Measurements from ENCODE around the gene CAV2.

CAV2 gene

GRCh38 chr7:116549370-116549769 lies 49.8 kb downstream of the CAV2 start:
- DNase-seq = no peak

GRCh38 chr7:116551692-116552091 lies 52.2 kb downstream of the CAV2 start:
- DNase-seq = no peak

GRCh38 chr7:116552602-116553001 lies 53.1 kb downstream of the CAV2 start:
- DNase-seq = no peak

GRCh38 chr7:116553168-116553964 lies 53.8 kb downstream of the CAV2 start:
- no peak for DNase-seq

- DNase-seq = no peak
Measured at GRCh38 chr7:116554436-116554835, 54.9 kb downstream of the CAV2 start.

- no peak for DNase-seq
Measured at GRCh38 chr7:116554911-116555310, 55.4 kb downstream of the CAV2 start.

- no peak for DNase-seq
Measured at GRCh38 chr7:116557066-116557585, 57.6 kb downstream of the CAV2 start.

- no peak for DNase-seq
Measured at GRCh38 chr7:116557901-116558300, 58.4 kb downstream of the CAV2 start.
